HepG2 (cell line): ENCODE results near the gene R3HDM4. TPM values are rescaled to one million over a fixed set of nuclear protein-coding genes. Genes with fewer than 3 reads are reported as not detected.

Source experiments
- AHR ChIP-seq: IDR thresholded peaks from 2 replicates; pipeline ENCODE4 v1.6.1; 2018; ENCODE audit warnings: missing genetic modification reagents, missing compliant biosample characterization
- BCLAF1 ChIP-seq: fragments of 450-650 bp; IDR thresholded peaks from 2 replicates; pipeline ENCODE4 v1.6.1; 2017; ENCODE audit warnings: mild to moderate bottlenecking
- EEA1 ChIP-seq: sonication (generic); formaldehyde crosslinking; IDR thresholded peaks from 2 replicates; pipeline ENCODE4 v1.5.1; 2020; ENCODE audit warnings: mild to moderate bottlenecking, missing genetic modification reagents, borderline replicate concordance
- FOXM1 ChIP-seq: sonication (generic); formaldehyde crosslinking; IDR thresholded peaks from 2 replicates; pipeline ENCODE4 v1.5.0; 2020; ENCODE audit warnings: missing genetic modification reagents
- GATA4 ChIP-seq: sonication (generic); IDR thresholded peaks from 2 replicates; pipeline ENCODE4 v1.6.1; 2016; ENCODE audit warnings: antibody characterized with exemption, low read depth, borderline replicate concordance
- HMG20A ChIP-seq: IDR thresholded peaks from 2 replicates; pipeline ENCODE4 v1.6.1; 2016; ENCODE audit warnings: borderline replicate concordance
- NR2F2 ChIP-seq: IDR thresholded peaks from 2 replicates; pipeline ENCODE4 v1.6.1; 2012; ENCODE audit warnings: low read depth, inconsistent platforms, borderline replicate concordance
- PITX1 ChIP-seq: sonication (generic); formaldehyde crosslinking; IDR thresholded peaks from 2 replicates; pipeline ENCODE4 v1.5.1; 2020; ENCODE audit warnings: mild to moderate bottlenecking, missing genetic modification reagents
- TEAD2 ChIP-seq: sonication (generic); formaldehyde crosslinking; IDR thresholded peaks from 2 replicates; pipeline ENCODE4 v1.9.0; 2021; ENCODE audit warnings: missing genetic modification reagents
- ZFP36L1 ChIP-seq: sonication (generic); formaldehyde crosslinking; IDR thresholded peaks from 2 replicates; pipeline ENCODE4 v1.8.0; 2022; ENCODE audit warnings: mild to moderate bottlenecking, missing genetic modification reagents, moderate library complexity
- ZMYM4 ChIP-seq: sonication (generic); formaldehyde crosslinking; IDR thresholded peaks from 2 replicates; pipeline ENCODE4 v1.8.1; 2023; ENCODE audit warnings: mild to moderate bottlenecking, missing genetic modification reagents
- ZNF230 ChIP-seq: sonication (generic); formaldehyde crosslinking; IDR thresholded peaks from 2 replicates; pipeline ENCODE4 v1.4.0; 2020; ENCODE audit warnings: mild to moderate bottlenecking, missing genetic modification reagents
- ZNF780A ChIP-seq: sonication (generic); formaldehyde crosslinking; IDR thresholded peaks from 2 replicates; pipeline ENCODE4 v1.8.0; 2022; ENCODE audit warnings: mild to moderate bottlenecking, missing genetic modification reagents, moderate library complexity
- ZNF891 ChIP-seq: sonication (generic); formaldehyde crosslinking; IDR thresholded peaks from 2 replicates; pipeline ENCODE4 v1.5.0; 2020; ENCODE audit warnings: mild to moderate bottlenecking, missing genetic modification reagents
- ZSCAN25 ChIP-seq: sonication (generic); formaldehyde crosslinking; IDR thresholded peaks from 2 replicates; pipeline ENCODE4 v1.8.0; 2022; ENCODE audit warnings: mild to moderate bottlenecking, missing genetic modification reagents
- polyA plus RNA-seq, 8 experiments: library from polyadenylated mRNA; depleted of rRNA in 3 of 8; stranded (reverse) in 7 of 8; unstranded in 1 of 8; fragments of >200 nt; fragmentation: Illumina TruSeq in 4 of 8; extraction: Trizol in 4 of 8; gene quantifications; 2 replicates each; pipeline versions ENCODE4 v1.2.1 to v1.2.3, GENCODE V29; 2011 to 2016; ENCODE audit warnings: low read depth in 4 of 8, missing spikeins in 1 of 8, mixed read lengths in 1 of 8; ENCODE audit not compliant: insufficient read depth in 1 of 8
- total RNA-seq, 5 experiments: library from RNA; depleted of rRNA; stranded (reverse); fragments of >200 nt; fragmentation: Illumina TruSeq; extraction: Trizol; gene quantifications; 2 replicates each; pipeline ENCODE4 v1.2.3, GENCODE V29; 2016; ENCODE audit warnings: low read depth in 1 of 5
- TF ChIP-seq, protein P1 (sequence below): sonication (generic); formaldehyde crosslinking; IDR thresholded peaks from 2 replicates; pipeline ENCODE4 v1.8.0; 2022; ENCODE audit warnings: mild to moderate bottlenecking, missing genetic modification reagents, borderline replicate concordance
- TF ChIP-seq, protein P2 (sequence below): sonication (generic); formaldehyde crosslinking; IDR thresholded peaks from 2 replicates; pipeline ENCODE4 v1.5.0; 2020; ENCODE audit warnings: mild to moderate bottlenecking, missing genetic modification reagents
- TF ChIP-seq, protein P3 (sequence below): sonication (generic); formaldehyde crosslinking; IDR thresholded peaks from 2 replicates; pipeline ENCODE4 v1.5.1; 2020; ENCODE audit warnings: missing genetic modification reagents, mild to moderate bottlenecking, borderline replicate concordance

R3HDM4 gene
- total and polyA plus RNA-seq, 2 of the 13 experiments (the other 11 are each of a cell fraction or from before 2014, with no cell fraction given) = 26.2 to 26.9 TPM

- TF ChIP-seq, protein P1, sequence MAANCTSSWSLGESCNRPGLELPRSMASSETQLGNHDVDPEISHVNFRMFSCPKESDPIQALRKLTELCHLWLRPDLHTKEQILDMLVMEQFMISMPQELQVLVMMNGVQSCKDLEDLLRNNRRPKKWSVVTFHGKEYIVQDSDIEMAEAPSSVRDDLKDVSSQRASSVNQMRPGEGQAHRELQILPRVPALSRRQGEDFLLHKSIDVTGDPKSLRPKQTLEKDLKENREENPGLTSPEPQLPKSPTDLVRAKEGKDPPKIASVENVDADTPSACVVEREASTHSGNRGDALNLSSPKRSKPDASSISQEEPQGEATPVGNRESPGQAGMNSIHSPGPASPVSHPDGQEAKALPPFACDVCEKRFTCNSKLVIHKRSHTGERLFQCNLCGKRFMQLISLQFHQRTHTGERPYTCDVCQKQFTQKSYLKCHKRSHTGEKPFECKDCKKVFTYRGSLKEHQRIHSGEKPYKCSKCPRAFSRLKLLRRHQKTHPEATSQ (CRISPR knock-in tag) = 0 out of 2 replicates have a peak, but pooled peaks have one; percentile 79
- TF ChIP-seq HMG20A (CRISPR knock-in tag) = peak; percentile 69
- peak; percentile 72; the same call in 1 of the 2 replicates for TF ChIP-seq AHR (CRISPR knock-in tag)
- no peak for TF ChIP-seq TEAD2 (CRISPR knock-in tag)
- TF ChIP-seq ZFP36L1 (CRISPR knock-in tag) = peak; percentile 72; the same call in 1 of the 2 replicates
- peak; percentile 48; the same call in 1 of the 2 replicates for TF ChIP-seq ZMYM4
- TF ChIP-seq ZNF230 (CRISPR knock-in tag) = peak; percentile 43; the same call in 1 of the 2 replicates
- peak; percentile 51; the same call in 1 of the 2 replicates for TF ChIP-seq NR2F2
- TF ChIP-seq ZNF891 (CRISPR knock-in tag) = peak; percentile 21; the same call in 1 of the 2 replicates
- no peak for TF ChIP-seq FOXM1 (CRISPR knock-in tag)
- no peak for TF ChIP-seq BCLAF1
- TF ChIP-seq, protein P2, sequence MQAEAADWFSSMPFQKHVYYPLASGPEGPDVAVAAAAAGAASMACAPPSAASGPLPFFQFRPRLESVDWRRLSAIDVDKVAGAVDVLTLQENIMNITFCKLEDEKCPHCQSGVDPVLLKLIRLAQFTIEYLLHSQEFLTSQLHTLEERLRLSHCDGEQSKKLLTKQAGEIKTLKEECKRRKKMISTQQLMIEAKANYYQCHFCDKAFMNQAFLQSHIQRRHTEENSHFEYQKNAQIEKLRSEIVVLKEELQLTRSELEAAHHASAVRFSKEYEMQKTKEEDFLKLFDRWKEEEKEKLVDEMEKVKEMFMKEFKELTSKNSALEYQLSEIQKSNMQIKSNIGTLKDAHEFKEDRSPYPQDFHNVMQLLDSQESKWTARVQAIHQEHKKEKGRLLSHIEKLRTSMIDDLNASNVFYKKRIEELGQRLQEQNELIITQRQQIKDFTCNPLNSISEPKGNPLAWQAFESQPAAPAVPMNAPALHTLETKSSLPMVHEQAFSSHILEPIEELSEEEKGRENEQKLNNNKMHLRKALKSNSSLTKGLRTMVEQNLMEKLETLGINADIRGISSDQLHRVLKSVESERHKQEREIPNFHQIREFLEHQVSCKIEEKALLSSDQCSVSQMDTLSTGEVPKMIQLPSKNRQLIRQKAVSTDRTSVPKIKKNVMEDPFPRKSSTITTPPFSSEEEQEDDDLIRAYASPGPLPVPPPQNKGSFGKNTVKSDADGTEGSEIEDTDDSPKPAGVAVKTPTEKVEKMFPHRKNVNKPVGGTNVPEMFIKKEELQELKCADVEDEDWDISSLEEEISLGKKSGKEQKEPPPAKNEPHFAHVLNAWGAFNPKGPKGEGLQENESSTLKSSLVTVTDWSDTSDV (CRISPR knock-in tag) = no peak
- TF ChIP-seq PITX1 (CRISPR knock-in tag) = peak; percentile 82; the same call in 1 of the 2 replicates
- TF ChIP-seq, protein P3, sequence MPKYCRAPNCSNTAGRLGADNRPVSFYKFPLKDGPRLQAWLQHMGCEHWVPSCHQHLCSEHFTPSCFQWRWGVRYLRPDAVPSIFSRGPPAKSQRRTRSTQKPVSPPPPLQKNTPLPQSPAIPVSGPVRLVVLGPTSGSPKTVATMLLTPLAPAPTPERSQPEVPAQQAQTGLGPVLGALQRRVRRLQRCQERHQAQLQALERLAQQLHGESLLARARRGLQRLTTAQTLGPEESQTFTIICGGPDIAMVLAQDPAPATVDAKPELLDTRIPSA (CRISPR knock-in tag) = no peak
- no peak; the same call in 1 of the 2 replicates for TF ChIP-seq EEA1 (CRISPR knock-in tag)
- TF ChIP-seq GATA4 = no peak; the same call in 1 of the 2 replicates
- peak; percentile 81 for TF ChIP-seq ZSCAN25 (CRISPR knock-in tag)
- no peak for TF ChIP-seq ZNF780A (CRISPR knock-in tag)
Observed at GRCh38 chr19:934865-935479, 22.0 kb upstream of the R3HDM4 start (continued).
